CD4-positive, alpha-beta T cell treated with Interleukin-15 for 1 hour (primary cell): ENCODE measurements around the gene CDKN2B-AS1.
A peak's percentile ranks its signal among the peaks of the same experiment; 100 is the strongest.
"Not testable (repeated sequence)": the region's sequence is repeated elsewhere in the genome, so short reads cannot be mapped to it uniquely, and the experiment has no call there.

Source experiments
- DNase-seq: peaks from one replicate; pipeline ENCODE4 v3.0.0-alpha.2; 2020

Gene CDKN2B-AS1

GRCh38 chr9:22046243-22046885, 51.8 kb downstream of the CDKN2B-AS1 start:
- DNase-seq: no peak

GRCh38 chr9:22047596-22047995, 53.0 kb downstream of the CDKN2B-AS1 start:
- DNase-seq: no peak

- DNase-seq: no peak
Measured at GRCh38 chr9:22049411-22049810, 54.8 kb downstream of the CDKN2B-AS1 start.

- DNase-seq: no peak
Measured at GRCh38 chr9:22050924-22051323, 56.3 kb downstream of the CDKN2B-AS1 start.

GRCh38 chr9:22052376-22052945, 57.9 kb downstream of the CDKN2B-AS1 start:
- DNase-seq: no peak

- DNase-seq: no peak
Measured at GRCh38 chr9:22053178-22053577, 58.6 kb downstream of the CDKN2B-AS1 start.

- DNase-seq: no peak
Measured at GRCh38 chr9:22054076-22054475, 59.5 kb downstream of the CDKN2B-AS1 start.

GRCh38 chr9:22054529-22054928, 59.9 kb downstream of the CDKN2B-AS1 start:
- DNase-seq: no peak

- DNase-seq: no peak
Measured at GRCh38 chr9:22055090-22055489, 60.5 kb downstream of the CDKN2B-AS1 start.

- DNase-seq: no peak
Measured at GRCh38 chr9:22056402-22056801, 61.8 kb downstream of the CDKN2B-AS1 start.

- not testable (repeated sequence) for DNase-seq
Measured at GRCh38 chr9:22057972-22058371, 63.4 kb downstream of the CDKN2B-AS1 start.

- DNase-seq: no peak
Measured at GRCh38 chr9:22060831-22061383, 66.3 kb downstream of the CDKN2B-AS1 start.

GRCh38 chr9:22064957-22065356, 70.4 kb downstream of the CDKN2B-AS1 start:
- DNase-seq: no peak

- no peak for DNase-seq
Measured at GRCh38 chr9:22065431-22066200, 71.0 kb downstream of the CDKN2B-AS1 start.

- no peak for DNase-seq
Measured at GRCh38 chr9:22067196-22067595, 72.6 kb downstream of the CDKN2B-AS1 start.

- no peak for DNase-seq
Measured at GRCh38 chr9:22068369-22068768, 73.8 kb downstream of the CDKN2B-AS1 start.

GRCh38 chr9:22073349-22073748, 78.8 kb downstream of the CDKN2B-AS1 start:
- DNase-seq: no peak

- no peak for DNase-seq
Measured at GRCh38 chr9:22078081-22078480, 83.5 kb downstream of the CDKN2B-AS1 start.

GRCh38 chr9:22079873-22080341, 85.3 kb downstream of the CDKN2B-AS1 start:
- DNase-seq: peak; percentile 21

GRCh38 chr9:22084336-22085035, 89.9 kb downstream of the CDKN2B-AS1 start:
- DNase-seq: no peak

- DNase-seq: no peak
Measured at GRCh38 chr9:22088053-22088716, 93.6 kb downstream of the CDKN2B-AS1 start.

GRCh38 chr9:22088717-22089061, 94.1 kb downstream of the CDKN2B-AS1 start:
- no peak for DNase-seq

GRCh38 chr9:22097707-22098106, 103.1 kb downstream of the CDKN2B-AS1 start:
- DNase-seq: no peak
